Activated T-cell treated with anti-CD3 and anti-CD28 coated beads, Interleukin-2, amount 50 U/mL, for 48 hours (primary cell): ENCODE measurements around the gene MRPL48.
A peak's percentile ranks its signal among the peaks of the same experiment; 100 is the strongest.

Experiments used
- DNase-seq, 2 experiments: peaks; one replicate each; pipeline ENCODE4 v3.0.0-alpha.2; 2020

Gene MRPL48

GRCh38 chr11:73894725-73895335 lies 107.2 kb downstream of the MRPL48 start:
- DNase-seq, result no peak

- no peak for DNase-seq
Observed at GRCh38 chr11:73902303-73902702, 114.6 kb downstream of the MRPL48 start.

GRCh38 chr11:73907191-73907590 lies 119.5 kb downstream of the MRPL48 start:
- DNase-seq, result peak; percentile 21 to 29

- no peak for DNase-seq
Observed at GRCh38 chr11:73912026-73912425, 124.4 kb downstream of the MRPL48 start.

GRCh38 chr11:73913472-73913871 lies 125.8 kb downstream of the MRPL48 start:
- no peak for DNase-seq

GRCh38 chr11:73914284-73914683 lies 126.6 kb downstream of the MRPL48 start:
- no peak for DNase-seq
